Stimulated activated CD4-positive, alpha-beta T cell treated with anti-CD3 and anti-CD28 coated beads, Interleukin-12 subunit alpha, Interleukin-12 subunit beta, amount 100 ng/mL, for 4 hours (primary cell): ENCODE results near the gene TGM6.
"Not testable (repeated sequence)": the region's sequence is repeated elsewhere in the genome, so short reads cannot be mapped to it uniquely, and the experiment has no call there.

Experiments used
- DNase-seq: peaks from one replicate; pipeline ENCODE4 v3.0.0-alpha.2; 2020

TGM6 gene

GRCh38 chr20:2400290-2400689, 19.6 kb downstream of the TGM6 start:
- no peak for DNase-seq

GRCh38 chr20:2401527-2401926, 20.8 kb downstream of the TGM6 start:
- no peak for DNase-seq

GRCh38 chr20:2402271-2402980, 21.7 kb downstream of the TGM6 start:
- no peak for DNase-seq

GRCh38 chr20:2403291-2404052, 22.8 kb downstream of the TGM6 start:
- DNase-seq: no peak

- DNase-seq: no peak
These were observed 25.0 kb downstream of the TGM6 start for GRCh38 chr20:2405693-2406065.

- DNase-seq: not testable (repeated sequence)
These were observed 26.7 kb downstream of the TGM6 start for GRCh38 chr20:2407355-2407754.

- no peak for DNase-seq
These were observed 27.4 kb downstream of the TGM6 start for GRCh38 chr20:2408111-2408510.

GRCh38 chr20:2416541-2417212, 36.0 kb downstream of the TGM6 start:
- no peak for DNase-seq

- DNase-seq: no peak
These were observed 36.5 kb downstream of the TGM6 start for GRCh38 chr20:2417213-2417541.

GRCh38 chr20:2418388-2418787, 37.7 kb downstream of the TGM6 start:
- DNase-seq: no peak

GRCh38 chr20:2420510-2420909, 39.8 kb downstream of the TGM6 start:
- no peak for DNase-seq

- DNase-seq: no peak
These were observed 40.5 kb downstream of the TGM6 start for GRCh38 chr20:2421247-2421646.

GRCh38 chr20:2429051-2429450, 48.4 kb downstream of the TGM6 start:
- no peak for DNase-seq

GRCh38 chr20:2430538-2430937, 49.8 kb downstream of the TGM6 start:
- no peak for DNase-seq

GRCh38 chr20:2431185-2431584, 50.5 kb downstream of the TGM6 start:
- DNase-seq: no peak

GRCh38 chr20:2446845-2447244, 66.1 kb downstream of the TGM6 start:
- DNase-seq: no peak

- DNase-seq: no peak
These were observed 68.7 kb downstream of the TGM6 start for GRCh38 chr20:2449386-2449785.

GRCh38 chr20:2451422-2451821, 70.7 kb downstream of the TGM6 start:
- DNase-seq: no peak

GRCh38 chr20:2451939-2452732, 71.4 kb downstream of the TGM6 start:
- DNase-seq: peak; percentile 60

- DNase-seq: no peak
These were observed 73.1 kb downstream of the TGM6 start for GRCh38 chr20:2453792-2454191.

GRCh38 chr20:2455771-2456497, 75.2 kb downstream of the TGM6 start:
- no peak for DNase-seq

GRCh38 chr20:2458919-2459499, 78.3 kb downstream of the TGM6 start:
- DNase-seq: no peak
